Measurements from ENCODE around the gene TRPM3. TPM values are rescaled to one million over a fixed set of nuclear protein-coding genes. Genes with fewer than 3 reads are reported as not detected.

Gene TRPM3
- total and polyA plus RNA-seq, 2 of the 13 experiments (the other 11 are each of a cell fraction or from before 2014, with no cell fraction given): not detected

- TF ChIP-seq ZNF800 (CRISPR knock-in tag; IDR thresholded peaks at IDR 0.05) (no peak), KLF11 (CRISPR knock-in tag; IDR thresholded peaks at IDR 0.05) (no peak), ZNF513 (CRISPR knock-in tag; conservative IDR thresholded peaks at IDR 0.05) (no peak), ZNF609 (CRISPR knock-in tag; IDR thresholded peaks at IDR 0.05; ENCODE audit: borderline replicate concordance) (no peak), SSRP1 (CRISPR knock-in tag; IDR thresholded peaks at IDR 0.05) (no peak)
Measured at GRCh38 chr9:70835323-70835722, 286.1 kb downstream of the TRPM3 start (continued).

Data from HepG2 (cell line).